Osteoblast (primary cell): ENCODE results near the gene CEMP1. TPM values are rescaled to one million over a fixed set of nuclear protein-coding genes. Genes with fewer than 3 reads are reported as not detected.

Experiments
- DNase-seq: peaks from one replicate; pipeline ENCODE4 v3.0.0; 2011; ENCODE audit warnings: low spot score, mixed read lengths; ENCODE audit not compliant: insufficient read length; ENCODE audit errors: missing footprints
- H2AFZ ChIP-seq: 2 replicates; pipeline ENCODE4 v1.6.0; 2011; ENCODE audit warnings: mild to moderate bottlenecking, low read length
- H3K27ac ChIP-seq: 2 replicates; pipeline ENCODE4 v1.5.1; 2011; ENCODE audit warnings: mild to moderate bottlenecking, low read depth, low read length, moderate library complexity
- H3K27me3 ChIP-seq: 2 replicates; pipeline ENCODE4 v1.6.0; 2012; ENCODE audit warnings: mild to moderate bottlenecking, control low read depth, inconsistent platforms, low read length, moderate library complexity; ENCODE audit not compliant: insufficient read depth
- H3K36me3 ChIP-seq: 2 replicates; pipeline ENCODE4 v1.5.1; 2011; ENCODE audit warnings: mild to moderate bottlenecking, low read length, control low read depth, moderate library complexity; ENCODE audit not compliant: insufficient read depth
- H3K4me1 ChIP-seq: 2 replicates; pipeline ENCODE4 v1.5.1; 2011; ENCODE audit warnings: mild to moderate bottlenecking, low read length, control low read depth, moderate library complexity; ENCODE audit not compliant: insufficient read depth
- H3K4me2 ChIP-seq: 2 replicates; pipeline ENCODE4 v1.6.0; 2011; ENCODE audit warnings: mild to moderate bottlenecking, low read length; ENCODE audit not compliant: insufficient read depth
- H3K4me3 ChIP-seq: fragments of 200-600 bp; sonication (generic); 3 replicates; pipeline ENCODE4 v1.5.1; 2012; ENCODE audit warnings: mild to moderate bottlenecking, low read length, inconsistent platforms; ENCODE audit not compliant: insufficient read depth
- H3K79me2 ChIP-seq: 2 replicates; pipeline ENCODE4 v1.6.0; 2012; ENCODE audit warnings: mild to moderate bottlenecking, low read length, control low read depth, inconsistent platforms; ENCODE audit not compliant: insufficient read depth
- H3K9me3 ChIP-seq: 2 replicates; pipeline ENCODE4 v1.5.1; 2011; ENCODE audit warnings: low read depth, low read length, control low read depth
- H4K20me1 ChIP-seq: 2 replicates; pipeline ENCODE4 v1.6.0; 2012; ENCODE audit warnings: mild to moderate bottlenecking, low read length, control low read depth; ENCODE audit not compliant: insufficient read depth
- total RNA-seq: library from RNA; depleted of rRNA; stranded (reverse); fragments of >200 nt; gene quantifications from 2 replicates; pipeline ENCODE4 v1.2.3, GENCODE V29; 2012
- TF ChIP-seq, protein P1 (sequence below): IDR thresholded peaks from 2 replicates; pipeline ENCODE4 v1.5.1; 2011; ENCODE audit warnings: mild to moderate bottlenecking, low read depth, low read length, moderate library complexity; ENCODE audit errors: extremely low read depth

The CEMP1 gene
- total RNA-seq, 1 donor, result not detected

- peaks cover 54% of the 10 kb centered on the region for H3K79me2 ChIP-seq
- H3K4me1 ChIP-seq, result peaks cover 9% of the 10 kb centered on the region
- H3K9me3 ChIP-seq, result no peaks in the 10 kb centered on the region
- TF ChIP-seq, protein P1, sequence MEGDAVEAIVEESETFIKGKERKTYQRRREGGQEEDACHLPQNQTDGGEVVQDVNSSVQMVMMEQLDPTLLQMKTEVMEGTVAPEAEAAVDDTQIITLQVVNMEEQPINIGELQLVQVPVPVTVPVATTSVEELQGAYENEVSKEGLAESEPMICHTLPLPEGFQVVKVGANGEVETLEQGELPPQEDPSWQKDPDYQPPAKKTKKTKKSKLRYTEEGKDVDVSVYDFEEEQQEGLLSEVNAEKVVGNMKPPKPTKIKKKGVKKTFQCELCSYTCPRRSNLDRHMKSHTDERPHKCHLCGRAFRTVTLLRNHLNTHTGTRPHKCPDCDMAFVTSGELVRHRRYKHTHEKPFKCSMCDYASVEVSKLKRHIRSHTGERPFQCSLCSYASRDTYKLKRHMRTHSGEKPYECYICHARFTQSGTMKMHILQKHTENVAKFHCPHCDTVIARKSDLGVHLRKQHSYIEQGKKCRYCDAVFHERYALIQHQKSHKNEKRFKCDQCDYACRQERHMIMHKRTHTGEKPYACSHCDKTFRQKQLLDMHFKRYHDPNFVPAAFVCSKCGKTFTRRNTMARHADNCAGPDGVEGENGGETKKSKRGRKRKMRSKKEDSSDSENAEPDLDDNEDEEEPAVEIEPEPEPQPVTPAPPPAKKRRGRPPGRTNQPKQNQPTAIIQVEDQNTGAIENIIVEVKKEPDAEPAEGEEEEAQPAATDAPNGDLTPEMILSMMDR, result no peak
- peak; percentile 61 for DNase-seq
- peaks cover 4% of the 10 kb centered on the region for H3K36me3 ChIP-seq
- H2AFZ ChIP-seq, result no peak overlapping the region
- no peaks in the 10 kb centered on the region for H3K27me3 ChIP-seq
- H4K20me1 ChIP-seq, result peaks cover 26% of the 10 kb centered on the region
- H3K4me2 ChIP-seq, result no peak overlapping the region
- no peak overlapping the region for H3K4me3 ChIP-seq
- H3K27ac ChIP-seq, result no peak overlapping the region
These were observed 43.2 kb downstream of the CEMP1 start for GRCh38 chr16:2487903-2488531.

DNA sequence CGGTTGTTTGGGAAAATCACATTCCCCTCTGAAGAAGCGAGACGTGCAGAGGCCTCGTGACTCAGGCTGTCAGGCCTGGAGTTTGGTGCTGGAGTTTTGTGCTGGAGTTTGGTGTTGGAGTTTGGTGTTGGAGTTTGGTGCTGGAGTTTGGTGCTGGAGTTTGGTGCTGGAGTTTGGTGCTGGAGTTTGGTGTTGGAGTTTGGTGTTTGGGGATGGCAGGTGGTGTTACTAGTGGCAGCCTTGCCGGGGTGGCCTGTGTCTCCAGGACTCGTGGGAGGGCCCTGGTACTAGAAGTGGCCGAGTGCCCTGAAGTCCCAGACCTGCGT, 43.7 kb downstream of the CEMP1 start:
- Histone ChIP-seq H3K4me3 (no peak overlapping the region), H3K27ac (no peak overlapping the region), H3K27me3 (no peaks in the 10 kb centered on the region), H3K4me1 (peaks cover 14% of the 10 kb centered on the region), H4K20me1 (peaks cover 26% of the 10 kb centered on the region), H3K79me2 (peaks cover 54% of the 10 kb centered on the region), H3K4me2 (no peak overlapping the region), H3K36me3 (peaks cover 4% of the 10 kb centered on the region), H3K9me3 (no peaks in the 10 kb centered on the region), H2AFZ (no peak overlapping the region)
- no peak for DNase-seq
- TF ChIP-seq, protein P1, result no peak

DNA sequence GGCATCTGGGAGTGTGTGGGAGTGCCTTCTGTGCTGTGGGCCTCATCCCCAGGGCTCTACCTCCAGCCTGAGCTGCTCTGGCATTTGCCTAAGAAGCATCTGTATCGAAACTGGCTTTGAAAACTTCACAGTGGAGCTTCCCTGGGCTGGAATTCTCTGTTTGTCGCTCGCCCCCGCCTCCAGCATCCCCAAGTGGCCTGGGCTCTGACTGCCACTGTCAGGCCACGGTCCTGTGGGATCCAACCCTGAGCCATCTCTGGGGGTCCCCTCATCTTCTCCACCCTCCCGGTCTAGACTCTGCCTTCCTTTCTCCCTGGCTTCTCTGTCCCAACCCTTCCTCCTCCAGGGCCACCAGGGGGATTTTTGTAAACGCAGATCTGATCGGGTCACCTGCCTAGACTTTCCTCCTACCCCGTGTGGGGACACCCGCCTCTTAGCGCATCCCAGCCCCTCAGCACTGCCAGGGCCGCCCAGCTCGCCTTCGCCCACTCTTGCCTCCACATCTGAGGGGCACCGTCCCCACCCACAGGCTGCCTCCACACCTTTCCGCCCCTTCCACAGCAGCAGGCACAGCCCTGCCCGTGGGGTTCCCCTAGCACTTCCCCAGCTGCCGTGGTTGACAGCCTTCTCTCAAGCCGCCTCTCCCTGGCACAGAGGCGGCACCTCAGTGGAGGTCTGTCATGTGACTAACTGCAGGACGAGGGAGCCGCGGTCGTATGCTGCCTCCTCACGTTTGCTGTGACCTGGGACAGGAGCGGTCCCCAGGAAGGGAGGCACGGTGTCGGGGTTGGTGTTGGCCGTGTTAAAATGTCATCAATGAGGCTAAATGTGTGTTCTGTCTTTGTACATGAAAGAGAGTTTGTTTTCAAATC, 44.3 kb downstream of the CEMP1 start:
- Histone ChIP-seq H2AFZ (no peak overlapping the region), H3K4me1 (peaks cover 14% of the 10 kb centered on the region), H3K27ac (no peak overlapping the region), H3K36me3 (peaks cover 4% of the 10 kb centered on the region), H3K4me3 (no peak overlapping the region), H3K79me2 (peaks cover 58% of the 10 kb centered on the region), H3K4me2 (no peak overlapping the region), H4K20me1 (peaks cover 26% of the 10 kb centered on the region), H3K9me3 (no peaks in the 10 kb centered on the region), H3K27me3 (no peaks in the 10 kb centered on the region)
- DNase-seq, result peak; percentile 76
- TF ChIP-seq, protein P1, result no peak

DNA sequence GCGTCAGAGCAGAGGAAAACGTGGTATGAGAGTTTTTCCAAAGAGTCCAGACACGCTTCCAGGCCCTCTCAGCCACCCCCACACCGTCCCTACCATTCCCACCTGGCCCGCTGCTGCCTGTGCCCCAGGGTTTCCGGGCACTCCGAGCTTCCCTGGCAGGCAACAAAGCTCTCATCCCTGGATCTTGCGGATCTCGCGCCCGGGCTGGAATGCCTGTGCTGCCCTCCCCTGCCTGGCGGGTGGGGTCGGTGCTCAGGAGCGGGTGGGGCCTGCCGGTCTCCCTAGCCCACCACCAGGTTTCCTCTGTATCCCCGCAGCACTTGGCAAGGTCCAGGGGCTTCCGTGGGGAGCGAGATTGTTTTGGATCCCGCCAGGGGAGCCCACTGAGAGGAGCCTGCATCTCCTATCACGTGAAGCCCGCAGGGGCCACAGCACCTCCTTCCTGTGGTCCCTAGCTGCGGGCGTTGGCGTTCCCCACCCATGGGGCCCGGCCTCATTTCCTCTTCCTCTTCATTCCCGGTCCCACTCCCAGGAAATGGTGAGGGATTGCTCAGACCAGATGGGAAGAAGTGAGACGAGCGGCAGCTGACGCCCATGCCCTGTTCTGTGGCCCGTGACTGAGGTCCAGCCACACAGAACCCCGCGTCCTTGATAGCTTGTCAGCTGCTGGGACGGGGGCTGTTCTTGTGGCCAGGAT, 45.2 kb downstream of the CEMP1 start:
- peaks cover 4% of the 10 kb centered on the region for H3K36me3 ChIP-seq
- H3K4me3 ChIP-seq, result no peak overlapping the region
- no peaks in the 10 kb centered on the region for H3K9me3 ChIP-seq
- DNase-seq, result peak; percentile 46
- H3K4me2 ChIP-seq, result no peak overlapping the region
- no peak overlapping the region for H2AFZ ChIP-seq
- peaks cover 26% of the 10 kb centered on the region for H4K20me1 ChIP-seq
- TF ChIP-seq, protein P1, result no peak
- peaks cover 14% of the 10 kb centered on the region for H3K4me1 ChIP-seq
- H3K27me3 ChIP-seq, result no peaks in the 10 kb centered on the region
- peaks cover 61% of the 10 kb centered on the region for H3K79me2 ChIP-seq
- H3K27ac ChIP-seq, result no peak overlapping the region
